Esophagus muscularis mucosa (tissue), 4 donors: Measurements from ENCODE around the gene NEU3.

Experiments
- EP300 ChIP-seq: sonication (generic); formaldehyde crosslinking; IDR thresholded peaks from one replicate; pipeline ENCODE4 v1.6.1; 2017; ENCODE audit warnings: antibody characterized with exemption
- POLR2A ChIP-seq: fragments of 450-650 bp; IDR thresholded peaks from one replicate; pipeline ENCODE4 v1.6.1; 2017; ENCODE audit warnings: antibody characterized with exemption, moderate library complexity, mild to moderate bottlenecking, low read depth
- POLR2AphosphoS5 ChIP-seq, 2 donors: sonication (generic); formaldehyde crosslinking; IDR thresholded peaks; one replicate each; pipeline ENCODE4 v1.6.1; 2017; ENCODE audit warnings: antibody characterized with exemption in 2 of 2
- TF ChIP-seq, protein P1 (sequence below), 3 experiments: fragments of 200-600 bp in 2 of 3; fragments of 450-650 bp in 1 of 3; sonication (generic) in 2 of 3; IDR thresholded peaks; one replicate each; pipeline ENCODE4 v1.5.1; 2017 to 2019; ENCODE audit warnings: antibody characterized with exemption in 3 of 3, mild to moderate bottlenecking in 2 of 3, moderate library complexity in 1 of 3

GRCh38 chr11:75035911-75036565 lies 47.3 kb downstream of the NEU3 start:
- TF ChIP-seq, protein P1, sequence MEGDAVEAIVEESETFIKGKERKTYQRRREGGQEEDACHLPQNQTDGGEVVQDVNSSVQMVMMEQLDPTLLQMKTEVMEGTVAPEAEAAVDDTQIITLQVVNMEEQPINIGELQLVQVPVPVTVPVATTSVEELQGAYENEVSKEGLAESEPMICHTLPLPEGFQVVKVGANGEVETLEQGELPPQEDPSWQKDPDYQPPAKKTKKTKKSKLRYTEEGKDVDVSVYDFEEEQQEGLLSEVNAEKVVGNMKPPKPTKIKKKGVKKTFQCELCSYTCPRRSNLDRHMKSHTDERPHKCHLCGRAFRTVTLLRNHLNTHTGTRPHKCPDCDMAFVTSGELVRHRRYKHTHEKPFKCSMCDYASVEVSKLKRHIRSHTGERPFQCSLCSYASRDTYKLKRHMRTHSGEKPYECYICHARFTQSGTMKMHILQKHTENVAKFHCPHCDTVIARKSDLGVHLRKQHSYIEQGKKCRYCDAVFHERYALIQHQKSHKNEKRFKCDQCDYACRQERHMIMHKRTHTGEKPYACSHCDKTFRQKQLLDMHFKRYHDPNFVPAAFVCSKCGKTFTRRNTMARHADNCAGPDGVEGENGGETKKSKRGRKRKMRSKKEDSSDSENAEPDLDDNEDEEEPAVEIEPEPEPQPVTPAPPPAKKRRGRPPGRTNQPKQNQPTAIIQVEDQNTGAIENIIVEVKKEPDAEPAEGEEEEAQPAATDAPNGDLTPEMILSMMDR (IDR thresholded peaks at IDR 0.05): no peak
- no peak for TF ChIP-seq POLR2A
- TF ChIP-seq EP300: no peak
- TF ChIP-seq POLR2AphosphoS5 (IDR thresholded peaks at IDR 0.05): no peak
